Prostate gland (tissue), 2 donors: ENCODE data around the gene KLHL3.

ENCODE experiments used
- CTCF ChIP-seq, 4 experiments: fragments of 200-600 bp in 2 of 4; fragments of 450-650 bp in 2 of 4; sonication (generic) in 2 of 4; IDR thresholded peaks; 1 replicate in 3 of 4; 2 replicates in 1 of 4; pipeline ENCODE4 v1.5.1; 2016 to 2019; ENCODE audit warnings: antibody characterized with exemption in 4 of 4, mild to moderate bottlenecking in 2 of 4, moderate library complexity in 2 of 4
- POLR2A ChIP-seq: fragments of 450-650 bp; IDR thresholded peaks from one replicate; pipeline ENCODE4 v1.6.1; 2016; ENCODE audit warnings: antibody characterized with exemption, mild to moderate bottlenecking

GRCh38 chr5:137584262-137584661 is 151.6 kb downstream of the KLHL3 start:
- TF ChIP-seq CTCF (IDR thresholded peaks at IDR 0.05) = no peak
- TF ChIP-seq POLR2A = no peak
